GM19467 (cell line): ENCODE data around the gene GUCY1B1.

Experiments used
- ATAC-seq: cut with Tn5 transposase; IDR thresholded peaks from one replicate; pipeline ENCODE4 v1.9.1; 2021; ENCODE audit warnings: mild to moderate bottlenecking, moderate library complexity; ENCODE audit not compliant: unreplicated experiment

The GUCY1B1 gene

GRCh38 chr4:155758481-155759371 lies at the start of gene GUCY1B1:
GUCY1B1 (plus strand) TSS chr4:155759021; CDS start chr4:155759141, 120 bp downstream.
- ATAC-seq: peak; percentile 97

GRCh38 chr4:155709918-155710317 lies 48.9 kb upstream of the GUCY1B1 start:
- ATAC-seq: no peak

GRCh38 chr4:155711556-155711955 lies 47.3 kb upstream of the GUCY1B1 start:
- ATAC-seq: no peak

- no peak for ATAC-seq
Measured at GRCh38 chr4:155712846-155713245, 46.0 kb upstream of the GUCY1B1 start.

- ATAC-seq: no peak
Measured at GRCh38 chr4:155713911-155714310, 44.9 kb upstream of the GUCY1B1 start.

- ATAC-seq: no peak
Measured at GRCh38 chr4:155722336-155722735, 36.5 kb upstream of the GUCY1B1 start.

- ATAC-seq: no peak
Measured at GRCh38 chr4:155722816-155723499, 35.9 kb upstream of the GUCY1B1 start.

- no peak for ATAC-seq
Measured at GRCh38 chr4:155724731-155725130, 34.1 kb upstream of the GUCY1B1 start.

GRCh38 chr4:155734065-155734464 lies 24.8 kb upstream of the GUCY1B1 start:
- ATAC-seq: no peak

- no peak for ATAC-seq
Measured at GRCh38 chr4:155734951-155735350, 23.9 kb upstream of the GUCY1B1 start.

- ATAC-seq: no peak
Measured at GRCh38 chr4:155735496-155735895, 23.3 kb upstream of the GUCY1B1 start.

- no peak for ATAC-seq
Measured at GRCh38 chr4:155738548-155738947, 20.3 kb upstream of the GUCY1B1 start.

- no peak for ATAC-seq
Measured at GRCh38 chr4:155741546-155741945, 17.3 kb upstream of the GUCY1B1 start.

- no peak for ATAC-seq
Measured at GRCh38 chr4:155742310-155743015, 16.4 kb upstream of the GUCY1B1 start.

GRCh38 chr4:155745984-155746383 lies 12.8 kb upstream of the GUCY1B1 start:
- ATAC-seq: no peak

GRCh38 chr4:155748039-155748438 lies 10.8 kb upstream of the GUCY1B1 start:
- ATAC-seq: no peak

GRCh38 chr4:155749041-155749440 lies 9.8 kb upstream of the GUCY1B1 start:
- no peak for ATAC-seq

- no peak for ATAC-seq
Measured at GRCh38 chr4:155751569-155751968, 7.3 kb upstream of the GUCY1B1 start.

GRCh38 chr4:155757745-155758265 lies 1.0 kb upstream of the GUCY1B1 start:
- ATAC-seq: no peak

- no peak for ATAC-seq
Measured at GRCh38 chr4:155759372-155760252, 791 bp downstream of the GUCY1B1 start.
